ENCODE results near the gene HOTAIR.

Gene HOTAIR

GRCh38 chr12:53924521-53925405 lies 50.0 kb downstream of the HOTAIR start:
- no peaks in the 10 kb centered on the region for H3K9me3 ChIP-seq (ENCODE audit: control insufficient read depth, low read depth, low read length)
- peaks cover 99% of the 10 kb centered on the region for H3K27me3 ChIP-seq (ENCODE audit: control insufficient read depth, insufficient read depth, low read length)
- no peak overlapping the region for H3K4me3 ChIP-seq (ENCODE audit: low read length)
- H3K4me1 ChIP-seq (ENCODE audit: control insufficient read depth, low read depth, low read length): no peaks in the 10 kb centered on the region
- no peak overlapping the region for H3K9ac ChIP-seq (ENCODE audit: low read length)
- H3K27ac ChIP-seq (ENCODE audit: low read length): no peak overlapping the region
- H3K36me3 ChIP-seq (ENCODE audit: control insufficient read depth, low read depth, low read length): no peaks in the 10 kb centered on the region

GRCh38 chr12:53916788-53917655 lies 57.7 kb downstream of the HOTAIR start:
- no peaks in the 10 kb centered on the region for H3K4me1 ChIP-seq (ENCODE audit: control insufficient read depth, low read depth, low read length)
- H3K27me3 ChIP-seq (ENCODE audit: control insufficient read depth, insufficient read depth, low read length): peaks cover 86% of the 10 kb centered on the region
- no peak overlapping the region for H3K27ac ChIP-seq (ENCODE audit: low read length)
- no peaks in the 10 kb centered on the region for H3K36me3 ChIP-seq (ENCODE audit: control insufficient read depth, low read depth, low read length)
- H3K9ac ChIP-seq (ENCODE audit: low read length): no peak overlapping the region
- H3K4me3 ChIP-seq (ENCODE audit: low read length): no peak overlapping the region
- H3K9me3 ChIP-seq (ENCODE audit: control insufficient read depth, low read depth, low read length): no peaks in the 10 kb centered on the region

All from iPS-18a (cell line).